Mesothelial cell of epicardium (in vitro differentiated cells): ENCODE measurements around the gene GRID1. TPM values are rescaled to one million over a fixed set of nuclear protein-coding genes. Genes with fewer than 3 reads are reported as not detected.
A peak's percentile ranks its signal among the peaks of the same experiment; 100 is the strongest.

ENCODE experiments used
- DNase-seq, 2 experiments: peaks; one replicate each; pipeline ENCODE4 v3.0.0; 2021; ENCODE audit warnings: low spot score in 2 of 2; ENCODE audit not compliant: unreplicated experiment in 2 of 2
- H3K27ac Mint-ChIP-seq: 2 replicates; pipeline ENCODE4 v1.8.0; 2021; ENCODE audit warnings: mixed read lengths
- H3K27me3 Mint-ChIP-seq: 2 replicates; pipeline ENCODE4 v1.8.0; 2021; ENCODE audit warnings: low read depth, mixed read lengths
- H3K36me3 Mint-ChIP-seq: 2 replicates; pipeline ENCODE4 v1.8.0; 2021; ENCODE audit warnings: mixed read lengths
- H3K4me1 Mint-ChIP-seq: 2 replicates; pipeline ENCODE4 v1.8.0; 2021; ENCODE audit warnings: mixed read lengths
- H3K4me3 Mint-ChIP-seq: 2 replicates; pipeline ENCODE4 v1.8.0; 2021; ENCODE audit warnings: mild to moderate bottlenecking, moderate library complexity, mixed read lengths
- H3K9me3 Mint-ChIP-seq: 2 replicates; pipeline ENCODE4 v1.8.0; 2021; ENCODE audit warnings: mixed read lengths
- CTCF ChIP-seq: fragments of 200-600 bp; sonication (generic); IDR thresholded peaks from one replicate; pipeline ENCODE4 v1.5.0; 2021; ENCODE audit warnings: antibody characterized with exemption; ENCODE audit not compliant: unreplicated experiment
- total RNA-seq: library from RNA; stranded (reverse); gene quantifications from 3 replicates; pipeline ENCODE4 v1.2.1, GENCODE V29; 2021

The GRID1 gene
- total RNA-seq, 1 donor from 2014 or later, result 0.22 TPM

GRCh38 chr10:86401588-86402282 is 35.1 kb upstream of the GRID1 start:
- Mint-ChIP-seq H3K36me3 (no peaks in the 10 kb centered on the region), H3K27me3 (peaks cover 69% of the 10 kb centered on the region)
- no peak for TF ChIP-seq CTCF

GRCh38 chr10:86400705-86401587 is 34.4 kb upstream of the GRID1 start:
- Mint-ChIP-seq H3K27me3 (peaks cover 74% of the 10 kb centered on the region), H3K4me1 (peaks cover 19% of the 10 kb centered on the region), H3K4me3 (peak overlapping the region; percentile 71), H3K36me3 (no peaks in the 10 kb centered on the region), H3K27ac (no peak overlapping the region), H3K9me3 (peaks cover 11% of the 10 kb centered on the region)
- TF ChIP-seq CTCF, result no peak
- DNase-seq, result no peak

More at GRCh38 chr10:86401588-86402282, 35.1 kb upstream of the GRID1 start:
- Mint-ChIP-seq H3K9me3 (peaks cover 11% of the 10 kb centered on the region), H3K4me3 (peak overlapping the region; percentile 45), H3K4me1 (peaks cover 19% of the 10 kb centered on the region), H3K27ac (no peak overlapping the region)
- DNase-seq, result no peak

- H3K36me3 Mint-ChIP-seq, result no peaks in the 10 kb centered on the region
- peaks cover 5% of the 10 kb centered on the region for H3K9me3 Mint-ChIP-seq
- peak overlapping the region; percentile 59 for H3K27ac Mint-ChIP-seq
- H3K4me1 Mint-ChIP-seq, result peaks cover 19% of the 10 kb centered on the region
- peaks cover 75% of the 10 kb centered on the region for H3K27me3 Mint-ChIP-seq
- peak; percentile 83 for TF ChIP-seq CTCF
- DNase-seq, result peak; percentile 88 to 96
- peak overlapping the region; percentile 71 for H3K4me3 Mint-ChIP-seq
Observed at GRCh38 chr10:86399879-86400704, 33.5 kb upstream of the GRID1 start.

- DNase-seq, result no peak
- Mint-ChIP-seq H3K36me3 (no peaks in the 10 kb centered on the region), H3K9me3 (peaks cover 4% of the 10 kb centered on the region), H3K27ac (peak overlapping the region; percentile 59), H3K4me1 (peaks cover 19% of the 10 kb centered on the region), H3K4me3 (peak overlapping the region; percentile 71), H3K27me3 (peaks cover 75% of the 10 kb centered on the region)
- TF ChIP-seq CTCF, result no peak
Observed at GRCh38 chr10:86399514-86399878, 32.9 kb upstream of the GRID1 start.

- Mint-ChIP-seq H3K27ac (no peak overlapping the region), H3K4me3 (no peak overlapping the region), H3K36me3 (no peaks in the 10 kb centered on the region), H3K27me3 (peaks cover 77% of the 10 kb centered on the region), H3K4me1 (peaks cover 15% of the 10 kb centered on the region), H3K9me3 (no peaks in the 10 kb centered on the region)
- no peak for TF ChIP-seq CTCF
- DNase-seq, result no peak
Observed at GRCh38 chr10:86397120-86397519, 30.5 kb upstream of the GRID1 start.
